GM23248 (cell line): Measurements from ENCODE around the gene SEBOX.

ENCODE experiments used
- EZH2 ChIP-seq: fragments of 200-600 bp; sonication (generic); IDR thresholded peaks from 2 replicates; pipeline ENCODE4 v1.6.1; 2018; ENCODE audit warnings: antibody characterized with exemption, mild to moderate bottlenecking; ENCODE audit not compliant: insufficient read depth, poor library complexity, severe bottlenecking
- EZH2phosphoT487 ChIP-seq: fragments of 200-600 bp; sonication (generic); IDR thresholded peaks from 2 replicates; pipeline ENCODE4 v1.6.1; 2018; ENCODE audit warnings: antibody characterized with exemption, moderate library complexity, mild to moderate bottlenecking, low read depth; ENCODE audit not compliant: insufficient read depth

- no peak for TF ChIP-seq EZH2
- TF ChIP-seq EZH2phosphoT487, result no peak
Measured at GRCh38 chr17:28345419-28346198, 19.4 kb downstream of the SEBOX start.
